GM18909 (cell line): ENCODE data around the gene FREM1.
"Not testable (repeated sequence)": the region's sequence is repeated elsewhere in the genome, so short reads cannot be mapped to it uniquely, and the experiment has no call there.

ENCODE experiments used
- ATAC-seq: cut with Tn5 transposase; IDR thresholded peaks from one replicate; pipeline ENCODE4 v1.9.1; 2021; ENCODE audit warnings: mild to moderate bottlenecking; ENCODE audit not compliant: unreplicated experiment, poor library complexity

Gene FREM1, protein sequence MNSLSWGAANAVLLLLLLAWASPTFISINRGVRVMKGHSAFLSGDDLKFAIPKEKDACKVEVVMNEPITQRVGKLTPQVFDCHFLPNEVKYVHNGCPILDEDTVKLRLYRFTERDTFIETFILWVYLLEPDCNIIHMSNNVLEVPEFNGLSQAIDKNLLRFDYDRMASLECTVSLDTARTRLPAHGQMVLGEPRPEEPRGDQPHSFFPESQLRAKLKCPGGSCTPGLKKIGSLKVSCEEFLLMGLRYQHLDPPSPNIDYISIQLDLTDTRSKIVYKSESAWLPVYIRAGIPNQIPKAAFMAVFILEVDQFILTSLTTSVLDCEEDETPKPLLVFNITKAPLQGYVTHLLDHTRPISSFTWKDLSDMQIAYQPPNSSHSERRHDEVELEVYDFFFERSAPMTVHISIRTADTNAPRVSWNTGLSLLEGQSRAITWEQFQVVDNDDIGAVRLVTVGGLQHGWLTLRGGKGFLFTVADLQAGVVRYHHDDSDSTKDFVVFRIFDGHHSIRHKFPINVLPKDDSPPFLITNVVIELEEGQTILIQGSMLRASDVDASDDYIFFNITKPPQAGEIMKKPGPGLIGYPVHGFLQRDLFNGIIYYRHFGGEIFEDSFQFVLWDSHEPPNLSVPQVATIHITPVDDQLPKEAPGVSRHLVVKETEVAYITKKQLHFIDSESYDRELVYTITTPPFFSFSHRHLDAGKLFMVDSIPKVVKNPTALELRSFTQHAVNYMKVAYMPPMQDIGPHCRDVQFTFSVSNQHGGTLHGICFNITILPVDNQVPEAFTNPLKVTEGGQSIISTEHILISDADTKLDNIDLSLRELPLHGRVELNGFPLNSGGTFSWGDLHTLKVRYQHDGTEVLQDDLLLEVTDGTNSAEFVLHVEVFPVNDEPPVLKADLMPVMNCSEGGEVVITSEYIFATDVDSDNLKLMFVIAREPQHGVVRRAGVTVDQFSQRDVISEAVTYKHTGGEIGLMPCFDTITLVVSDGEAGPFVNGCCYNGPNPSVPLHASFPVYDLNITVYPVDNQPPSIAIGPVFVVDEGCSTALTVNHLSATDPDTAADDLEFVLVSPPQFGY (N-terminal part only)

DNA sequence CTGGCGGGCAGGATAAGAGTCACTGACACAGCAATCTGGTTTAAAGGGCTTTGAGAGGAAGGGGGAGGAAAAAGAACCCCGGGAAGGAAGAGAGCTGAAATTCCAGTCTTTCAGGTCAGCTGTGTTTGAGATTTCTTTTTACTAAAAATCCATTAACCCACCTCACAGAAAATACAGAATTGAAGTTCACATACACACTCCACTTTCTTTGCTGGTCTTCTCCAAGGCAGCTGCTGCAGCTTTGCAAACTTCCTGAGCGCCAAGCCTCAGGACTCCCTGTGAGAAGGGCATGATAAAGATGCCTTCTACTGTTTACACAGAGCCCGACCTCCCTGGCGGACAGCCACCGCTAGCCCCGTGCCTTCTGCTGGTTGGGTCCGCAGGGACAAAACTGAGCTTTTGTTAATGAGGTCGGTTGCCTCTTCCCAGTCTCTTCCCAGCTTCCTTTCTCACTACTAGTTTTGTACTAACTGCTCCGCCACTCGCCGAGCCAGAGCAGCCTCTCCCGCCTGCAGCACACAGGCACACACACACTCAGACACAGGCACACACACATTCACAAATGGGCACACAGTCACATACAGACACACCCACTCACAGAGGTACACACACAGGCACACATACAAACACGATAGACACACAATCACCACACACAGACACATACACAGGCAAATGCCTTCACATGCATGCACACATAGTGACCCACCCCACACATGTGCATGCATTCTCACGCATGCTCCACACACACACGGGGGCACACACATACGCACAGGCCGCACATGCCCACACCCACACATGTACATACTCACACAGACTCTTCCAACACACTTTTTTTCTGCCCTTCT, at the start of gene FREM1:
Gene FREM1, minus strand, starts transcription at position 468 of the 845 bp plus-strand sequence. CDS start 41,451 bp downstream, outside the sequence.
- ATAC-seq, result no peak

DNA sequence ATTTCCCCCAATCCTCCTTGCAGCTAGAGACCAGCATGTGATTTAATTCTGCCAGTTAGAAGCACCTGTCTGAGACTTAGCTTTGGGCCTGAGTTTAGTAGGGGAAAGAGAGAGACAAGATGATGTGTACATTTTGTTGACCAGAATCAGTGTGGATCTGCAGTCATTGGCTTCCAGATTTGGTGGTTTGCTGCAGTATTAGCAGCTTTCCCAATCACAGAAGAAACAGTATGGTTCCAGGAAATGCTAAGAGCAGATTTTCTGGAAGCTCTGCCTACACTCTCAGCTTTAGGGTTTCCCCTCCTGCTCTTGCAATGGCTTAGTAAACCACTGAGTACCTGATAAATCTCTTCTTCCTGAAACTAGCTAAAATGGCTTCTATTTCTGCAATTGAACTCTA, 48.8 kb upstream of the FREM1 start:
- ATAC-seq, result no peak

GRCh38 chr9:14957109-14957508, 46.9 kb upstream of the FREM1 start:
- no peak for ATAC-seq

GRCh38 chr9:14956208-14956607, 46.0 kb upstream of the FREM1 start:
- ATAC-seq, result no peak

DNA sequence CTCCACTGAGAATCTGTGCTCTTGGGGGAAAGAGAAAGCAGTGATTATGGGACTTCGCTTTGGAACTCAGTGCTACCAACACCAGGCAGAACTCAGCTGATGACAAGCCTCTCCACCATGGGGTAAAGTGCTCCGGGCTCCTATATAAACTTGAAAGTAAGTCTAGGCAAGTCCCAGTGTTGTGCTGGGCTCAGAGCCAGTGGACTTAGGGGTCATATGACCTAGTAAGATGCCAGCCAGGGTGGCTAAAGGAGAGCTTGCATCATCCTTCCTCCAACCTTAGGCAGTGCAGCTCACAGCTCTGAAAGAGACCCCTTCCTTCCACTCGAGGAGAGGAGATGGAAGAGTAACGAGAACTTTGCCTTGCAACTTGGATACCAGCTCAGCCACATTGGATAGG, 35.1 kb upstream of the FREM1 start:
- no peak for ATAC-seq

DNA sequence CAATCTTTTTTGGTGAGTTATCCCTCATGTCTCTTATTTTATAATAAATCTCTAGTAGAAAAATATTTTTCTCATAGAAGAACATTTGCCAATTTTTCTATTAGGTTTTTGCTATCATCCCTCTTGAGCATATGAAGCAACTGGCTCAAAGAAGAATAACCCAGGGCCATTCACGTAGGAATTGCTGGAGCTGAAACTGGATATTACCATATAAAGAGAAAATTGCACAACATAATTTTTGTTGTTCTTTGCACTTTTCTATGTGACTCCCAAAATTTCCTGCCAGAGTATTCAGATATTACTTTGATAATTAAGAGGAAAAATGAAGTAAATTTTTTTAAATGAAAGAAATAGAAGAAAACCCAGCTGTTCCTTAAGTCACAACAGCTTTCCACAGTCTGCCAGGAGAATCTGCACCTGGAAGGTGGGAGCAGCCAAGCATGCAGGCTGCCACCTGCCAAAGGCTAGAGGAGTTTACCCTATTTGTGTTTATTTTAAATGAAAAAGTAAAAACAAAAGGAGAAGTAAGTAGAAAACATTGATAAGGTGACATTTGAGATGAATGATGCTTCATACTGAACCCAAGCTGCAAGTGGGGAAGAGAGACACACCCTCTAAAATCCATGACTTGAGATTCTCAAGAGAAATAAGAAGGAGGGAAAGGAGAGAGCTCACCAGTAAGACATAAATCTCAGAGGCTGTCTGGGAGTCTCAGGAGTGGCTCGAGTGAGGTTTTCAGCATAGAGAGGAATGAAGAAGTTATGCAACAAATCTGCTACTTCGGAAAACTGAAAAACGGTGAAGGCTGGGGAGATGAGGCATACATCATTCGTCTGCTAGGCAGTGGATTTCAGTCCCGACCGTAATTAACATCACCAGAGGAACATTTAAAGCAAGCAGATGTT, 31.5 kb upstream of the FREM1 start:
- no peak for ATAC-seq

DNA sequence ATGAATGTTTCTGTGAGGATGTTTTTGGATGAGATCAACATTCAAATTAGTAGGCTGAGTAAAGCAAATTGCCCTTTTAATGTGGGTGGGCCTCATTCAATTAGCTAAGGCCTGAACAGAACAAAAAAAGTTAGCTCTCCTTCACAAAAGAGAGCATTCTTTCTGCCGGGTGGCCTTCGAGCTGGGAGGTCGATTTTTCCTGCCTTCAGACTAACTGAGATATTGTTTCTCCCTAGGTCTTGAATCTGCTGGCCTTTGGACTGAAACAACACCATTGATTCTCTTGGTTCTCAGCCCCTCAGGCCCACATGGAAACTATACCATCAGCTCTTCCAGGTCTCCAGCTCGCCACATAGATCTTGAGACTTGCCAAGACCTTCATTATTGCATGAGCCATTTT, 29.1 kb upstream of the FREM1 start:
- no peak for ATAC-seq

- ATAC-seq, result no peak
These were observed 27.0 kb upstream of the FREM1 start for GRCh38 chr9:14937216-14937615.

GRCh38 chr9:14936491-14936890, 26.3 kb upstream of the FREM1 start:
- ATAC-seq, result no peak

DNA sequence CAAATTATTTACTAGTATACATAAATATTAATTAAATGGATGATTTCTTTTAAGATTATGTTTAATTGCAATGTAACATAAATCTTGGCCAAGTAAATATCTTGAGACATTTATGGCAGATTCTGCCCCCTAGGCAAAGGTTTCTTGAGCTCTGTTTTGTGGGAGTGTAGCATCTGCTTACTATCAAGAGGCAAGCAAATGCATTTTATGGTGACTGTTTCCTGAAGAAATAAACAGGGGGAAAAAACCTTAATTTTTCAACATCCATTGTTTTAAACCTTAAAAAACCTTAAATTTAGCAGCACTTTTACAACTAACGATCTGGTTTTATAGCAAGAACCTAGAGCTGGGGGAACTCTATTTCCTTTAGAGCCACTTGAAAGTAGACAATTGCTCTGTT, 25.7 kb upstream of the FREM1 start:
- no peak for ATAC-seq

- no peak for ATAC-seq
These were observed 25.0 kb upstream of the FREM1 start for GRCh38 chr9:14935106-14935751.

GRCh38 chr9:14932641-14933040, 22.4 kb upstream of the FREM1 start:
- no peak for ATAC-seq

DNA sequence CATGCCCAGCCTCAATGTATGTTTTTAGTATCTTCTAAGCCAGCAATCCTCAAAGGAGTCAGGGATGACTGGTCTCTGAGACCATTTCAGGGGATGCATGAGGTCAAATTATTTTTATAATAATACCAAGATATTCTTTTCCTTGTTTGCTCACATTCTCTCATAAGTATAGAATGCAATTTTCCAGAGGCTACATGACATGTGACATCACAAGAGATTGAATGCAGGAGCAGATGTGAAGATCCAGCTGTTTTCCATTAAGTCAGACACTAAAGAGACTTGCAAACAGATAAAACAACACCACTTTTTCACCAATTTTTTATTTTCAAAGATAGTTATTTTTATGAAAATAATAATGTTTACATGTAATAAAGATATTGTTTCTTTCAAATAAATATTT, 22.0 kb upstream of the FREM1 start:
- ATAC-seq, result no peak

DNA sequence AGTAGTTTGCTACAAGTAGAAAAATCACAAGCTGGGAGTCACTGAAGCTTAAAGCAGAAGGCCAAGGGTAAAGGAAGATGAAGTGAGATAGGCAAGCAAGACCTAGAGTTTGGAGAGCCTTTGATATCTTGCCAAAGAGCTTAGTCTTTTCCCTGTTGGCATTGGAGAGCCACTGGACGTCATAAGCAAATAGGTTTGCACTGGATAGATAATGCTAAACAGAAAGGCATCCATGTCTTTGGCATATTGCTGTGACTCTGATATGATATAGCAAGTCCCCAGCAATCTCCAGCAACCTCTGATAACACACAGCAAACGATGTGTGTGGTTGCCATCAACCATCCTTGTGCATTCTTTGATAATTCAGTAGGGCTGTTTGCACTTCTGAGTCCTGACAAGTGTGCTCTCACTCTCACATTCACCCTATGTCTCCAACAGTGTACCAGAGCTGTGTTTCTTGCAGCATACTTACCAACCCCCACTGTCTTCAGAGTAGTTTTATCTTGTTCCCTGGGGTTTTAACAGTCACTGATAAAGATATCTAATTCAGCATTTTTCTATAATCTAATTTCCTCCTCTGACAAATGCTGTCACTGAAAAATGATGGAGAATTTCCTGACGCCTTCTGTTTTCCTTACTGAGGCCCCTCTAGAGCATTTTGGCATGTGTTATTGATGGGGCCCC, 16.9 kb upstream of the FREM1 start:
- no peak for ATAC-seq

DNA sequence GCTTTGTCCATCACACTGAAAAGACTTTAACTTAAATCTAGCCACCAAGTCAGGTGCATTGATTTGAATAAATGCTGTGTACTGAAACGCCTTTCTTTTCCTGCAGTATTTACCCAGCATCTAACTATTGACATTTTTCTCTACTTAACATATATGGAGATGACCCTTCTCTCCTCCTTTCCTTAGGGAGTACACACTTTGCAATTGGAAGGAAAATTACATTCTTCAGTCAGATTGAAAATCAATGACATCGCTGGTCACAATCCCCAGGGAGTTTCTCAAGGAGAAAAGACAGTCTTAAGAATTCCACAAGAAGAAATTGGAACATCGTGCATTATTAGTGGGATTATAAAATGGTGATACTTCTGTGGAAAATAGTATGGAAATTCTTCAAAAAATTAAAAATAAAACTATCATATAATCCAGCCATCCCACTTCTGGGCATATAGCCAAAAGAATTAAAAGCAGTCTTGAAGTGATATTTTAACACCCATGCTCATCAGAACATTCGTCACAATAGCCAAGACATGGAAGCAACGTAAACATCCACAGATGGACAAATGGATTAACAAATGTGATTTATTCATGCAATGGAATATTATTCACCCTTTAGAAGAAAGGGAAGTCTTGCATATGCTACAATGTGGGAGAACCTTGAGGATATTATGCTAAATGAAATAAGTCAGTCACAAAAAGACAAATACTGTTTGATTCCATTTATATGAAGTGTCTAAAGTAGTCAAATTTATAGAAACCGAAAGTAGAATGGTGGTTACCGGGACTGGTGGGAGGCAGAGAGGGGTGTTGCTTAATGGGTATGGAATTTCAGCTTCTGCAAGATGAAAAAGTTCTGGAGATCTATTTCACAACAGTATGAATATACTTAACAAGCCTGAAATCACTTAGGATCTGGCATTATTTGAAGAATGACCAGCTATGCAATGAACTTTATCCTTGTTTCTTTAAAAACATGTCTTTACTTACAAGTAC, 14.3 kb upstream of the FREM1 start:
- ATAC-seq, result no peak

GRCh38 chr9:14923701-14924100, 13.5 kb upstream of the FREM1 start:
- no peak for ATAC-seq

DNA sequence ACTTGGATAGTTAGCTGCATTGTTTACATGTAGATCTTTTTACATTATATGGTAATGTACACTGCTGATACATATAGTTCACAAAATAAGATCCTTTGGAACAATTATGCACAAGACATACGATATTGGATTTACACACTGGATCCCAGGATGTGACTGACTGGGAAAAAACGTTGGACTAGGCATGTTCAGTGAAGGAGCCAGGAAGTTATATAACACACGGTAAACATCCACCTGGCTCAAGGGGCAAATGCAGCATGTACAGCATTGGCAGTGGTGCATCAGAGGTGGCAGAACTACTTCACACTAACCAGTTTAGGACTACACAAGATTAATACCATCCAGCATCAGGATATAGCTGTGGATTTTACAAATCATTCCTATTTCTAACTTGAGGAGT, 10.6 kb upstream of the FREM1 start:
- ATAC-seq, result not testable (repeated sequence)
